Uterus (tissue), 2 donors: ENCODE measurements around the gene PAMR1.

Experiments used
- POLR2A ChIP-seq, 2 donors: fragments of 450-650 bp; IDR thresholded peaks; one replicate each; pipeline ENCODE4 v1.6.1; 2016; ENCODE audit warnings: antibody characterized with exemption in 2 of 2, mild to moderate bottlenecking in 1 of 2, moderate library complexity in 1 of 2
- TF ChIP-seq, protein P1 (sequence below), 4 experiments: fragments of 200-600 bp in 2 of 4; fragments of 450-650 bp in 2 of 4; sonication (generic) in 2 of 4; IDR thresholded peaks; one replicate each; pipeline ENCODE4 v1.5.1; 2016 to 2019; ENCODE audit warnings: antibody characterized with exemption in 4 of 4, mild to moderate bottlenecking in 2 of 4, moderate library complexity in 1 of 4

DNA sequence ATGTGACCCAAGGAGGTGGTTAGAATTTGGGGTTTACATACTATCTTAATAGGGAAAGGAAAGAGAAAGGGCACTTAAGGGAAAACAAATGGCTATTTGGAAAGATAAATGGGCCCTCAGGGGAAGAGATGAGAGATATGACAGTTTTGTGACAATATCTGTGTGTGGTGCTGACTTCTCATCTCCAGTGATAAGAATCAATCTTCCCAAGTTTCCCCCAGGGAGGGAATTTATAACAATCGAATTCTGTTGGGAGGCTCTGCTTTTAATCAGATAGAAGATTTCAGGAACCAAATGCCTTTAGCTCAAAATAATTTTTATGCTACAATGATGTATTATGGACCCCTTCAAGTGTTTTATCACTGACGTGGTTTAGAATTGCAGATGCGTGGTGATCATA, 46.3 kb upstream of the PAMR1 start:
- TF ChIP-seq, protein P1, sequence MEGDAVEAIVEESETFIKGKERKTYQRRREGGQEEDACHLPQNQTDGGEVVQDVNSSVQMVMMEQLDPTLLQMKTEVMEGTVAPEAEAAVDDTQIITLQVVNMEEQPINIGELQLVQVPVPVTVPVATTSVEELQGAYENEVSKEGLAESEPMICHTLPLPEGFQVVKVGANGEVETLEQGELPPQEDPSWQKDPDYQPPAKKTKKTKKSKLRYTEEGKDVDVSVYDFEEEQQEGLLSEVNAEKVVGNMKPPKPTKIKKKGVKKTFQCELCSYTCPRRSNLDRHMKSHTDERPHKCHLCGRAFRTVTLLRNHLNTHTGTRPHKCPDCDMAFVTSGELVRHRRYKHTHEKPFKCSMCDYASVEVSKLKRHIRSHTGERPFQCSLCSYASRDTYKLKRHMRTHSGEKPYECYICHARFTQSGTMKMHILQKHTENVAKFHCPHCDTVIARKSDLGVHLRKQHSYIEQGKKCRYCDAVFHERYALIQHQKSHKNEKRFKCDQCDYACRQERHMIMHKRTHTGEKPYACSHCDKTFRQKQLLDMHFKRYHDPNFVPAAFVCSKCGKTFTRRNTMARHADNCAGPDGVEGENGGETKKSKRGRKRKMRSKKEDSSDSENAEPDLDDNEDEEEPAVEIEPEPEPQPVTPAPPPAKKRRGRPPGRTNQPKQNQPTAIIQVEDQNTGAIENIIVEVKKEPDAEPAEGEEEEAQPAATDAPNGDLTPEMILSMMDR (IDR thresholded peaks at IDR 0.05) = no peak
- TF ChIP-seq POLR2A (IDR thresholded peaks at IDR 0.05) = no peak
